HG03558 (cell line): ENCODE measurements around the gene VAMP1.
"Not testable (repeated sequence)": the region's sequence is repeated elsewhere in the genome, so short reads cannot be mapped to it uniquely, and the experiment has no call there.

ENCODE experiments used
- ATAC-seq: cut with Tn5 transposase; IDR thresholded peaks from one replicate; pipeline ENCODE4 v1.9.1; 2021; ENCODE audit warnings: moderate number of reproducible peaks; ENCODE audit not compliant: unreplicated experiment; ENCODE audit errors: extremely low read depth

The VAMP1 gene, protein sequence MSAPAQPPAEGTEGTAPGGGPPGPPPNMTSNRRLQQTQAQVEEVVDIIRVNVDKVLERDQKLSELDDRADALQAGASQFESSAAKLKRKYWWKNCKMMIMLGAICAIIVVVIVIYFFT

GRCh38 chr12:6470375-6471163, at the start of gene VAMP1:
Gene VAMP1 (minus strand): TSS chr12:6470677. CDS start chr12:6470531, 146 bp downstream.
- peak; percentile 57 for ATAC-seq

- no peak for ATAC-seq
Measured at GRCh38 chr12:6520186-6520585, 49.7 kb upstream of the VAMP1 start.

GRCh38 chr12:6508087-6508486, 37.6 kb upstream of the VAMP1 start:
- ATAC-seq: no peak

DNA sequence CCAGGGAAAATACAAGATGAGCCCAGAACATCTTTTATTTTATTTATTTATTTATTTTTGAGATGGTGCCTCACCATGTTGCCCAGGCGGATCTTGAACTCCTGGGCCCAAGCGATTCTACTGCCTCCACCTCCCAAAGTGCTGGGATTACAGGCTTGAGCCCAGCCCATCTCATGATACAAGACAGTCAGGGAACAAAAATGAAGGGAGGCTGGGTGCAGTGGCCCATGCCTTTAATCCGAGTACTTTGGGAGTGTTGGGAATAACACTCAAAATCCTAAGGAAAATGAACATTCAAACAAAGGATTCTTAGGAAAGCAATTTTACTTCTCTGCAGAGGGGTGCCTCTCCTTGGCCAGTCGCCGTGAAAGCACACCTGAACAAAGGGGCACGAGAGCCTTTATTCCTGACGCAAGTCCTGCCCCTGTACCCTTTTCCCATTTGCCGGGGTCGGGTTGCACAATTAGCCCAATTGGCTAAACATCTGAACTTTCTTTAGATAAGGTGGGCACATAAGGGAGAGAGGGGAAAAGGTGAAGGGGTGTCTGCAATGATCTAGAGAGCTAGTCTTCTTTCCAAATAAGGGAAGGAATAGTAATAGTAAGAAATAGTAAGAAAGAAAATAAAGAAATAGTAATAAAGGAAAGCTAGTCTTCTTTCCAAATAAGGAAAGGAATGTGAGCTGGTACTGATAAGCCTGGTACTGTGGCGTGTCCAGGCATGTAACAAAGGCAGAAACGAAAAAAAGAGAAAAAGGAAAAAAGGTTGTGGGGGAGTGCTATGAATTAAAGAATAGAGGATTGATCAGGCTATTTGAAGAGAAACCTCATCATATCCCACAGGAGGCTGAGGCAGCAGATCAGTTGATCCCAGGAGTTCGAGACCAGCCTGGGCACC, 36.9 kb upstream of the VAMP1 start:
- no peak for ATAC-seq

GRCh38 chr12:6500466-6500865, 30.0 kb upstream of the VAMP1 start:
- no peak for ATAC-seq

GRCh38 chr12:6497291-6497690, 26.8 kb upstream of the VAMP1 start:
- not testable (repeated sequence) for ATAC-seq

DNA sequence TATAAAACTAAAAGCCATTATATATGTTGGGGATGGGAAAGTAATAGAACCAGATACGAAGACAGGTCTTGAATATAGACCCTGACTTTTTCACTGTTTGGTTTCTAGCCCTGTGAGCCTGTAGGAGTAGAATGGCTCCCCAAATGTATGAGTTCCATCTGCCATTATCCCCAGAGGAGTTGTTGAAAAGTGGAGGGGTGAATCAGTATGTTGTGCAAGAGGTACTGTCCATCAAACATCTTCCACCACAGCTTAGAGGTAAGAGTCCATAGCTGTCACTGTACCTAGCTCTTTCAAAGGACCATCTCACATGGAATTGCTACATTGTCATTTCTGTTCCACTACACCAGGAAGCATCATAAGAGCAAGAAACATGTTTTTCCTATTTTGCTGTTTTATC, 24.5 kb upstream of the VAMP1 start:
- no peak for ATAC-seq

DNA sequence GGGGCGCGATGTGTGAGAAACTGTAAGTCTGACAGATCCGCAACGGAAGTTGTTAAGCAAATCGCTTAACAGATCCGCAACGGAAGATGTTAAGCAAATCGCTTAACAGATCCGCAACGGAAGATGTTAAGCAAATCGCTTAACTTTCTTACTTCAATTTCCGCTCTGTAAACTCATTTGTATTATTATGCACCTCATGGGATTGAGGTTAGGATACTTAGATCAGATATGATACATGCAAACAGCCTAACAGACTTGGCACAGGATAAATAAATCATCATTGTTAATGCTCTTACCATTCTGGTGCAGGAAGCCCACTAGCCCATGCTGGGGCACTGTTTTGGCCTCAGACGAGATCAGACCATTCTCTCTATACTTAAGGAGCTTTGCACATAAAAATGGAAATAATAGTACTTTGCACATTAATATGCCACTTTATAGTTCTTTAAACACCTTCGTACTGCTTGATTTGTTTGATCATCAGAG, 23.8 kb upstream of the VAMP1 start:
- no peak for ATAC-seq

GRCh38 chr12:6493497-6494257, 23.2 kb upstream of the VAMP1 start, which contains the start of gene NCAPD2:
Gene NCAPD2 (plus strand): TSS chr12:6494102. CDS start chr12:6495099, 997 bp downstream.
- ATAC-seq: peak; percentile 77

DNA sequence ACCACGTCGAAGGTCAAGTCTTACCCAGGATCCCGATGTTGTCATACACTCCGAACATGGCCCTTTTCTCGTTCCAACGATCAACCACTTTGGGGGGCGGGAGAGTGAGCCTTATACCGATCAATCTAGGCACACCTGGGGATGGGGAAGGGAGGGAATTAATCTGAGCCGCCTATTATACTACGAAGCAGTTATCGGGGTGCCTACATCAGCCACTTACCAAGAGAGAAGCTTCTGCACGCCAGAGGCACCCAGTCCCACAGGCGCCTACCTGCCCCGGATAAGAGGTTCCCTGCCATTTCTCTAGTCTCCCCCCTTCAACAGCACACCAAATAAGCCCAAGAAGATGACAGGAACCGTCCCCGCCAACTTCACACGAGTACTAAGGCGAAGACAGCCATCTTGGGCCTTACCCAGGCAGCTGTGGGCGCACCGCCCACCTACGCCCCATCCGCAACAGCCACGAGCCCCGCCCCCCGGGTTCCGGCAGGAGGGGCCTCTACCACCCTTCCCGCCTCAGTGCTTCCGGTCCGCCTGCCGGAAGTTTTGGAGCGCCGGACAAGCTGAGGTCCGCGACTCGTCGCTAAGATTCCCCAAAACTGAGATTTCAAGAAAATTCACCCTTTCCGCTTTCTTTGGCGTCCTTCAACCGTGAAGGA, 22.5 kb upstream of the VAMP1 start, which contains the start of gene MRPL51:
Gene MRPL51 (minus strand): TSS at position 425 of the 659 bp plus-strand sequence. CDS start 126 bp downstream, at position 299.
- ATAC-seq: no peak

DNA sequence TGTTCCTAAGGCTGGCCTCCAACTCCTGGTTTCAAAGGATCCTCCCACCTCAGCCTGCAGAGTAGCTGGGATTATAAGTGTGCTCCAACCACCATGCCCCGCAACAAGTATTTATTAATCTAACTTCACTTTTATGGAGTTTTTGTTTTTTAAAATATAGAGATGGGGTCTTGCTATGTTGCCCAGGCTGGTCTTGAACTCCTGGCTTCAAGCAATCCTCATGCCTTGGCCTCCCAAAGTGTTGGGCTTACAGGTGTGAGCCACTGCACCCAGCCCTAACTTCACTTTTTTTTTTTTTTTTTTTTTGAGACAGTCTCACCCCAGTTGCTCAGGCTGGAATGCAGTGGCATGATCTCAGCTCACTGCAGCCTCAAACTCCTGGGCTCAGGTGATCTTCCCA, 20.2 kb upstream of the VAMP1 start:
- ATAC-seq: not testable (repeated sequence)

DNA sequence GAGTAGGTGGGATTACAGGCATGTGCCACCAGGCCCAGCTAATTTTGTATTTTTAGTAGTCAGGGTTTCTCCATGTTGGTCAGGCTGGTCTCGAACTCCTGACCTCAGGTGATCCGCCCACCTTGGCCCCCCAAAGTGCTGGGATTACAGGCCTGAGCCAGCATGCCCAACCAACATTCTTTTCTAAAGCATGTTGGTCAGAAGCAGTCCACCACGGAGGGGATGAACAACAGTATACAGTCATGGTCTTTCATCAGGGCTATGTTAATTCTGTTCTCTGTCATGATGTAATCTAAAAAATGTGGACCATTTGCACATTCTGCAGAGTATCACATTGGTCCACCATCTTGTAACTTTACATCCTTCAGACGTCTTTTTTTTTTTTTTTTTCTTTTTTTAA, 19.0 kb upstream of the VAMP1 start:
- ATAC-seq: no peak

GRCh38 chr12:6488240-6488639, 17.8 kb upstream of the VAMP1 start:
- no peak for ATAC-seq

DNA sequence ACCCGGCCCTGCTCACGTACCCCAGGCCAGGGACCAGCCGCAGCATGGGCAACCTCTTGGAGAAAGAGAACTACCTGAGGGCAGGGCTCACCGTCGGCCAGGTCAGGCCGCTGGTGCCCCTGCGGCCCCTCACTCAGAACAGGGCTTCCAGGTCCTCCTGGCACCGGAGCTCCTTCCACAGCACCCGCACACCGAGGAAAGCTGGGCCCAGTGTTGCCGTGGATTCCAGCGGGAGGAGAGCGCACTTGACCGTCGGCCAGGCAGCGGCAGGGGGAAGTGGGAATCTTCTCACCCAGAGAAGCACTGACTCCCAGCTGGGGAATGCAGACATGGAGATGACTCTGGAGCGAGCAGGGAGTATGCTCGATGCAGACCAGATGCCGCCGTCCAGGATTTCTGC, 7.9 kb upstream of the VAMP1 start:
- no peak for ATAC-seq

DNA sequence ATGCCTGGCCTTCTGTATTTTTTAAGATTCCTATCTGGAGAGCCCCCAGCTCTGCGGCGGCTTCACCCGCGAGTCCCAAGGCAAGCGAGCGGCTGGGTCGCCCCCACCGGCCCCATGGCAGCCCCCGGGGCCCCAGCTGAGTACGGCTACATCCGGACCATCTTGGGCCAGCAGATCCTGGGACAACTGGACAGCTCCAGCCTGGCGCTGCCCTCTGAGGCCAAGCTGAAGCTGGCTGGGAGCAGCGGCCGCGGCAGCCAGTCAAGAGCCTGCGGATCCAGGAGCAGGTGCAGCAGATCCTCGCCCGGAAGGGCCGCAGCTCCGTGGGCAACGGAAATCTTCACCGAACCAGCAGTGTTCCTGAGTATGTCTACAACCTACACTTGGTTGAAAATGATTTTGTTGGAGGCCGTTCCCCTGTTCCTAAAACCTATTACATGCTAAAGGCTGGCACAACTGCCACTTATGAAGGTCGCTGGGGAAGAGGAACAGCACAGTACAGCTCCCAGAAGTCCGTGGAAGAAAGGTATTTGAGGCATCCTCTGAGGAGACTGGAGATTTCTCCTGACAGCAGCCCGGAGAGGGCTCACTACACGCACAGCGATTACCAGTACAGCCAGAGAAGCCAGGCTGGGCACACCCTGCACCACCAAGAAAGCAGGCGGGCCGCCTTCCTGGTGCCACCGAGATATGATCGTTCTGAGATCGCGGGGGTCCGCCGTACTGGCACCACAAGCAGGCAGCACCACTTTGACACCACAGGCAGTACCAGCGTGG, 7.3 kb upstream of the VAMP1 start:
- ATAC-seq: not testable (repeated sequence)

DNA sequence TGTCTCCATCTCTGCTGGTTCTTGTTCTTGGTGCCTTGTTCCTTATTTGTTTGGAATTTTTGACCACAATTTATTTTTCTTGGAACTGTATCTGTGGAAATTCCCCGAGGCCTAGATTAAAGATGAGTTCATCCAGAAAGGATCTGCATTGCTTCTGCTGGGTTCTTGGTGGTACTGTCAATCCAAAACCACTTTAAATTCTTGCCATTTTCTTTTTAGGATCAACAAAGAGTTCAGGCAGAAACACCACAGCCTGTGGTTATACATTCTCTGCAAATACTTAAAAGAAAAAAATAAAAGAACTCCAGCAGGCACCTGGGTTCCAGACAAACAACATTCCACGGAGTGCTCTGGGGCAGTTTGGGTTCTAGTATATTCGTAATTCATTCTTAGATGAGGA, 6.0 kb upstream of the VAMP1 start:
- no peak for ATAC-seq

DNA sequence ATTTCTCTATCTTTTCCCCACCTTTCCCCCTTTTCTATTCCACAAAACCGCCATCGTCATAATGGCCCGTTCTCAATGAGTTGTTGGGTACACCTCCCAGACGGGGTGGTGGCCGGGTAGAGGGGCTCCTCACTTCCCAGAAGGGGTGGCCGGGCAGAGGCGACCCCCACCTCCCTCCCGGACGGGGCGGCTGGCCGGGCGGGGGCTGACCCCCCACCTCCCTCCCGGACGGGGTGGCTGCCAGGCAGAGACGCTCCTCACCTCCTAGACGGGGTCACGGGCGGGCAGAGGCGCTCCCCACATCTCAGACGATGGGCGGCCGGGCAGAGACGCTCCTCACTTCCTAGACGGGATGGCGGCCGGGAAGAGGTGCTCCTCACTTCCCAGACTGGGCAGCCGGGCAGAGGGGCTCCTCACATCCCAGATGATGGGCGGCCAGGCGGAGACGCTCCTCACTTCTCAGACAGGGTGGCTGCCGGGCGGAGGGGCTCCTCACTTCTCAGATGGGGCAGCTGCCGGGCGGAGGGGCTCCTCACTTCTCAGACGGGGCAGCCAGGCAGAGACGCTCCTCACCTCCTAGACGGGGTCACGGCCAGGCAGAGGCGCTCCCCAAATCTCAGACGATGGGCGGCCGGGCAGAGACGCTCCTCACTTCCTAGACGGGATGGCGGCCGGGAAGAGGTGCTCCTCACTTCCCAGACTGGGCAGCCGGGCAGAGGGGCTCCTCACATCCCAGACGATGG, 4.9 kb upstream of the VAMP1 start:
- ATAC-seq: not testable (repeated sequence)

DNA sequence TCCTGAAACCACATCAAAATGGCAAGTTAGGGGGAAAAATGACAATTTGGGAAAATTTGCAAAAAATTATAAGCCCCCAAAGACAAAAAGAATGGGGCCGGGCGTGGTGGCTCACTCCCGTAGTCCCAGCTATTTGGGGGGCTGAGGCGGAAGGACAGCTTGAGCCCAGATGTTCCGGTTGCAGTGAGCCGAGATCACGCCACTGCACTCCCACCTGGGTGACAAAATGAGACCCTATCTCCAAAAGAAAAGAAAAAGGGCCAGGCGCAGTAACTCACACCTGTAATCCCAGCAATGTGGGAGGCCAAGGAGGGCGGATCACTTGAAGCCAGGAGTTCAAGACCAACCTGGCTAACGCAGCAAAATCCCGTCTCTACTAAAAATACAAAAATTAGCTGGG, 2.0 kb upstream of the VAMP1 start:
- ATAC-seq: no peak
